ENCODE measurements around the gene CAMK2B.
"Not testable (repeated sequence)": the region's sequence is repeated elsewhere in the genome, so short reads cannot be mapped to it uniquely, and the experiment has no call there.

- TF ChIP-seq POLR2AphosphoS5, POLR2A, TAF1 (IDR thresholded peaks at IDR 0.05; ENCODE audit: low read depth, low read length): not testable (repeated sequence)
These were observed 125.2 kb downstream of the CAMK2B start for GRCh38 chr7:44200163-44200562.
